Cardiac fibroblast (primary cell): ENCODE data around the gene OLFM2.

Experiments used
- DNase-seq, 2 donors: peaks; one replicate each; pipeline versions ENCODE4 v3.0.0 to v3.0.0-alpha.2; 2010; ENCODE audit warnings: low read depth in 2 of 2
- H3K4me3 ChIP-seq, 2 donors: replicated peaks in 1 of 2; 1 replicate in 1 of 2; 2 replicates in 1 of 2; pipeline ENCODE4 v1.5.1; 2011; ENCODE audit warnings: low read depth in 2 of 2, low read length in 2 of 2, mild to moderate bottlenecking in 2 of 2, moderate library complexity in 1 of 2
- CTCF ChIP-seq: IDR thresholded peaks from one replicate; pipeline ENCODE4 v1.5.1; 2011; ENCODE audit warnings: low read depth, mild to moderate bottlenecking, low read length, inconsistent platforms

OLFM2 gene

GRCh38 chr19:9936326-9937000 is at the start of gene OLFM2:
TSS of gene OLFM2 (minus strand) at chr19:9936515. CDS start at chr19:9936366, 149 bp downstream.
- DNase-seq = no peak
- H3K4me3 ChIP-seq = peak within 1 kb of the TSS in 1 of 2 donors; percentile 5
- TF ChIP-seq CTCF = no peak

GRCh38 chr19:9981406-9982260 is 45.3 kb upstream of the OLFM2 start:
- no peak overlapping the region for H3K4me3 ChIP-seq
- peak; percentile 16 to 38 for DNase-seq
- no peak for TF ChIP-seq CTCF

- DNase-seq = no peak
- H3K4me3 ChIP-seq = no peak overlapping the region
- no peak for TF ChIP-seq CTCF
Observed at GRCh38 chr19:9972103-9972502, 35.8 kb upstream of the OLFM2 start.

- no peak for TF ChIP-seq CTCF
- DNase-seq = no peak
- H3K4me3 ChIP-seq = no peak overlapping the region
Observed at GRCh38 chr19:9971166-9971897, 35.0 kb upstream of the OLFM2 start.

GRCh38 chr19:9970481-9970880 is 34.2 kb upstream of the OLFM2 start:
- no peak overlapping the region for H3K4me3 ChIP-seq
- no peak for TF ChIP-seq CTCF
- DNase-seq = no peak

GRCh38 chr19:9969688-9969975 is 33.3 kb upstream of the OLFM2 start:
- H3K4me3 ChIP-seq = no peak overlapping the region
- no peak for DNase-seq
- TF ChIP-seq CTCF = no peak
